HG02588 (cell line): ENCODE data around the gene ZBED1.
"Not testable (repeated sequence)": the region's sequence is repeated elsewhere in the genome, so short reads cannot be mapped to it uniquely, and the experiment has no call there.

Source experiments
- ATAC-seq: cut with Tn5 transposase; IDR thresholded peaks from one replicate; pipeline ENCODE4 v1.9.1; 2021; ENCODE audit warnings: mild to moderate bottlenecking, moderate library complexity; ENCODE audit not compliant: unreplicated experiment

The ZBED1 gene

DNA sequence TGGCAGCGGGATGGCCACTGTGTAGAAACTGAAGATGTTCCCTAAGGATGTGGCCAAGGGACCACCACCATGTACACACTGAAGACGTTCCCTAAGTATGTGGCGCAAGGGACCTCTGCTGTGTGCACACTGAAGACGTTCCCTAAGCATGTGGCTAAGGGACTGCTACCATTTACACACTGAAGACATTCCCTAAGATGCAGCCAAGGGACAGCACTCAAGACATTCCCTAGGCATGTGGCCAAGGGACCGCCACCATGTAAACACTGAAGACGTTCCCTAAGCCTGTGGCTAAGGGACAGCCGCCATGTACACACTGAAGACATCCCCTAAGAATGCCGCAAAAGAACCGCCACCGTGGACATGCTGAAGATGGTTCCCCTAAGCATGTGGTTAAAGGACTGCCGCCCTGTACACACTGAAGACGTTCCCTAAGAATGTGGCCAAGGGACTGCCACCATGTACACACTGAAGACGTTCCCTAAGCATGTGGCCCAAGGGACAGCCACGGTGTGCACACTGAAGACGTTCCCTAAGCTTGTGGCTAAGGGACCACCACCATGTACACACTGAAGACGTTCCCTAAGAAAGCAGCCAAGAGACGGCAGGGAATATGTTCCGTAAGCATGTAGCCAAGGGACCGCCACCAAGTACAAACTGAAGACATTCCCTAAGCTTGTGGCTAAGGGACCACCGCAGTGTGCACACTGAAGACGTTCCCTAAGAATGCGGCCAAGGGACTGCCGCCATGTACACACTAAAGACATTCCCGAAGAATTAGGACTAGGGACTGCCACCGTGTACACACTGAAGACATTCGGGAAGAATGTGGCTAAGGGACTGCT lies 43.3 kb downstream of the ZBED1 start:
- no peak for ATAC-seq

DNA sequence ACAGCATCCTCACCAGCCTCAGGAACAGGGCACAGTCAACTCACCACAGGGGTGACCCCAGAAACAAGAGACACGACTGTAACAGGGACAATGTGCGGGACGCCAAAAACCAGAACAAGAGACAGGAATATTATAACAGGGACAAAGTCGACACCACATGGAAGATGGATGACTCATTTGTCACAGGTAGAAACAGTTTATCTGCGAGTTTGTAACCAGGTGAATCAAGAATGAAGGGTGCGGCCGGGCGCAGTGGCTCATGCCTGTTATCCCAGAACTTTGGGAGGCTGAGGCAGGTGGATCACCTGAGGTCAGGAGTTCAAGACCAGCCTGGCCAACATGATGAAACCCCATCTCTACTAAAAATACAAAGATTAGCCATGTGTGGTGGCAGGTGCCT lies 44.7 kb downstream of the ZBED1 start:
- not testable (repeated sequence) for ATAC-seq

DNA sequence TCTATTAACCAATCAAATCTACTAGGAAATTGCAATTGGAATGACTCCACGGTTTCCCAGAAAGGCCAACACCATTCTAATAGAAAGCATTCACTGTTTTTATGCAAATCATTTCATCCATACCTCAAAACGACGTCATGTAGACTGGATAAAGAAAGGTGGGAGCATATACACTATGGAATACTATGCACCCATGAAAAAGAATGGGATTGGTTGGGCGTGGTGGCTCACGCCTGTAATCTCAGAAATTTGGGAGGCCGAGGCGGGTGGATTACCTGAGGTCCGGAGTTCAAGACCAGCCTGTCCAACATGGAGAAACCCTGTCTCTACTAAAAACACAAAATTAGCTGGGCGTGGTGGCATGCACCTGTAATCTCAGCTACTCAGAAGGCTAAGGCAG lies 46.2 kb downstream of the ZBED1 start:
- ATAC-seq: not testable (repeated sequence)

DNA sequence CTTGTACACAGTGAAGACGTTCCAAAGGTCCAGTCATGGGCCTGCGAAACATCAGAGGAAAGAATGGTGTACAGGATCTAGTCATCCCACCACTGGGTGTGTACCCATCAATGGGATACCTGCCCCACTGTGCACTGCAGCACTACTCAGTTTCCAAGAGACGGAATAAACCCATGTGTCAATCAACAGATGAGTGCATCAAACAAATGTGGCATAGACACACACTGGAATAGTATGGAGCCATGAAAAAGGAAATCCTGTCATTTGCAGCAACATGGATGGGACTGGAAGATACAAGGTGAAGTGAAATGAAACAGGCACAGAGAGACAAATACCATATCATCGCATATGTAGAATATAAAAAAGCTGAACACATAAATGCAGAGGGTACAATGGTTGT lies 48.0 kb downstream of the ZBED1 start:
- ATAC-seq: no peak

DNA sequence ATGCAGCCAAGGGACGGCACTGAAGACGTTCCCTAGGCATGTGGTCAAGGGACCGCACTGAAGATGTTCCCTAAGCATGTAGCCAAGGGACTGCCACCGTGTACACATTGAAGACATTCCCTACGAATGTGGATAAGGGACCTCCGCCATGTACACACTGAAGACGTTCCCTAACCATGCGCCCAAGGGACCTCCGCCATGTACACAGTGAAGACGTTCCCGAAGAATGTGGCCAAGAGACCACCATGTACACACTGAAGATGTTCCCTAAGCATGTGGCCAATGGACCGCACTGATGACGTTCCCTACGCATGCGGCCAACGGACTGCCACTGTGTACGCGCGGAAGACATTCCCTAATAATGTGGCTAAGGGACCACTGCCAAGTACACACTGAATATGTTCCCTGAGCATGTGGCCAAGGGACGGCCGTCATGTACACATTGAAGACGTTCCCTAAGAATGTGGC lies 48.4 kb downstream of the ZBED1 start:
- ATAC-seq: no peak

DNA sequence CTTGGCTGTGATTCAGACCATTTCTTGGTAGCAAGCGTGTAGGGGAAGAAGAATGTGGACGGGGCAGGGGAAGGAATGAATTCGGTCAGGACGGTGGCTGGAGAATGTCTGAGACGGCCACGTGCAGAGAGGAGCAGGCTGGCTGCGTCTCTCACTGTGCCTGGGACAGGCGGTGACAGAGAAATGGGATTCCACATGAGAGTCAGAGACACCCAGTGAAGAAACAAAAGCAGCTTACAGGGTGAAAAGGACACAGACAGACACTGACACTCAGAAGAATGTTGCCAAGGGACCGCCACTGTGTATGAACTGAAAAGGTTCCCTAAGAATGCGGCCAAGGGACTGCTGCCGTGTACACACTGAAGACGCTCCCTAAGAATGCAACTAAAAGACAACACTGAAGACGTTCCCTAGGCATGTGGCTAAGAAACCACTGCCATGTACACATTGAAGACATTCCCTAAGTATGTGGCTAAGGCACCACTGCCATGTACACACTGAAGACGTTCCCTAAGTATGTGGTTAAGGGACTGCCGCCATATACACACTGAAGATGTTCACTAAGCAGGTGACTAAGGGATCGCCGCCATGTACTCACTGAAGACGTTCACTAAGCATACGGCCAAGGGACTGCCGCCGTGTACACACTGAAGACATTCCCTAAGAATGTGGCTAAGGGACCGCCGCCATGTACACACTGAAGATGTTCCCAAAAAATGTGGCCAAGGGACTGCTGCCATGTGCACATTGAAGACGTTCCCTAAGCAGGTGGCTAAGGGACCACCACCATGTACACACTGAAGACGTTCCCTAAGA lies 49.1 kb downstream of the ZBED1 start:
- ATAC-seq: no peak

DNA sequence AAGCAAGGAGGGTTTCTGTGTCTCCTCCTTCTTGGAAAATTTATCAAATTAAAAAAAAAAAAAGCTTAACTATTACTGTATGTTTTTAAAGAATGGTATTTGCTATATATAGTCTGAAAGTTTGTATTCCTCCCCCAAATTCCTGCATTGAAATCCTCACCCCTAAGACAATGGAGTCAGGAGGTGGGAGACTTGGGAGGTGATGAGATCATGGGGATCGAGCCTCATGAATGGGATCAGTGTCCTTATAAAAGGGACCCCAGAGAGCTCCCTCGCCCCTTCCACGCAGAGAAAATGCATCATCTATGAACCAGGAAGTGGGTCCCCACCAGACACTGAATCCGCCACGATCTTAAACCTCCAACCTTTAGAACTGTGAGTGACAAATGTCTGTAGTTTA lies 50.1 kb downstream of the ZBED1 start:
- no peak for ATAC-seq

DNA sequence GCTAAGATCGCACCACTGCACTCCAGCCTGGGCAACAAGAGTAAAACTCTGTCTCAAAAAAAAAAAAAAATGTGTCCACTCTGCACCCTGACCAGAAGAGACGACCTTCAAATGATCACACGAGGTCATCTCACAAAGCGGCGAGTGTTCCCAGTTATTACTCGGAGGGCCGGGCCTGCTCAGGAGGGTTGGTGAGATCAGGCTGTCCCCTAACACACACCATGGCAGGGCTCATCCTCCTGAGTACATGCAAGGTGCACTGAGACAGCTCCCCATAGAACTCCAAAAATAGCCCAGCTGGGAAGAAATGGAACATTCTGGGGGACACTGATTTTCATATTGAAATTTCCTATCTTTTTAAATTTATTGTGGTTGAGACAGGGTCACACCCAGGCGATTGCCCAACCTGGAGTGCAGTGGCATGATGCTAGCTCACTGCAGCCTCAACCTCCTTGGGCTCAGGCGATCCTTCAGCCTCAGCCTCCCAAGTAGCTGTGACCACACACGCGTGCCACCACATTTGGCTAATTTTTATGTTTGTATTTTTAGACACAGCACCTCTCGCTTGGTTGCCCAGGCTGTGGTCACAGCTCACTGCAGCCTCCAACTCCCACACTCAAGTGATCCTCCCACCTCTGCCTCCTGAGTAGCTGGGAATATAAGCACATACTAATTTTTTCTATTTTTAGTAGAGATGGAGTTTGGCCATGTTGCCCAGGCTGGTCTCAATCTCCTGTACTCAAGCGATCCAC lies 51.5 kb downstream of the ZBED1 start:
- no peak for ATAC-seq

DNA sequence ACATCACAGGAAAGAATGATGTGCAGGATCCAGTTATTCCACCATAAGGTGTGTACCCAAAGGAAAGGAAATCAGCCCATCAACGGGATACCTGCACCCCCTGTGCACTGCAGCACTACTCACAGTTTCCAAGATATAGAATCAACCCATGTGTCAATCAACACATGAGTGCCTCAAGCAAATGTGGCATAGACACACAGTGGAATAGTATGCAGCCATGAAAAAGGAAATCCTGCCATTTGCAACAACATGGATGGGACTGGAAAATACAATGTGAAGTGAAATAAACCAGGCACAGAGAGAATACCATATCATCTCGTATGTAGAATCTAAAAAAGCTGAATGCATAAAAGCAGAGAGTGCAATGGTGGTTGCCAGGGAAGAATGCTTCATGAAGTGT lies 53.3 kb downstream of the ZBED1 start:
- ATAC-seq: no peak

DNA sequence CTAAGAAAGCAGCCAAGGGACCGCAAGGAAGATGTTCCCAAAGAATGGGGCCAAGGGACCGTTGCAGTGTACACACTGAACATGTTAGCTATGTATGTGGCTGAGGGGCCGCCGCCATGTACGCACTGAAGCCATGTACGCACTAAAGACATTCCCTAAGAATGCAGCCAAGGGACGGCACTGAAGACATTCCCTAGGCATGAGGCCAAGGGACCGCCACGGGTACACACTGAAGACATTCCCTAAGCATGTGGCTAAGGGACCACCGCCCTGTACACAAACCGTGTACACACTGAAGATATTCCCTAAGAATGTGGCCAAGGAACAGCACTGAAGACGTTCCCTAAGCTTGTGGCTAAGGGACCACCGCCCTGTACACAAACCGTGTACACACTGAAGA lies 54.0 kb downstream of the ZBED1 start:
- ATAC-seq: no peak

DNA sequence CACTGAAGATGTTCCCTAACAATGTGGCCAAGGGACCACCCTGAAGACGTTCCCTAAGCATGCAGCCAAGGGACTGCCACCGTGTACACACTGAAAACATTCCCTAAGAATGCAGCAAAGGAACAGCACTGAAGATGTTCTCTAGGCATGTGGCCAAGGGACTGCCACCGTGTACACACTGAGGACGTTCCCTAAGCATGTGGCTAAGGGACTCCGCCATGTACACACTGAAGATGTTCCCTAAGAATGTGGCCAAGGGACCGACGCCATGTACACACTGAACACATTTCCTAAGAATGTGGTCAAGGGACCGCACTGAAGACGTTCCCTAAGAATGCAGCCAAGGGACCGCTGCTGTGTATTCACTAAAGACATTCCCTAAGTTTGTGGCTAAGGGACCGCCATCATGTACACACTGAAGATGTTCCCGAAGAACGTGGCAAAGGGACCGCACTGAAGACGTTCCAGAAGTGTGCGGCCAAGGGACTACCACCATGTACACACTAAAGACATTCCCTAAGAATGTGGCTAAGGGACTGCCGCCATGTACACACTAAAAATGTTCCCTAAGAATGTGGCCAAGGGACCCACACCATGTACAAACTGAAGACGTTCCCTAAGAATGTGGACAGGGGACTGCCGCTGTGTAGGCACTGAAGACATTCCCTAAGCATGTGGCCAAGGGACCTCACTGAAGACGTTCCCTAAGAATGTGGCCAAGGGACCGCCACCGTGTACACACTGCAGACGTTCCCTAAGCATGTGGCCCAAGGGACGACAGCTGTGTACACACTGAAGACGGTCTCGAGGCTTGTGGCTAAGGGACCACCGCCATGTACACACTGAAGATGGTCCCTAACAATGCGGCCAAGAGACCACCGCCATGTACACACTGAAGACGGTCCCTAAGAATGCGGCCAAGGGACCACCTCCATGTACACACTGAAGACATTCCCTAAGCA lies 54.8 kb downstream of the ZBED1 start:
- ATAC-seq: no peak

DNA sequence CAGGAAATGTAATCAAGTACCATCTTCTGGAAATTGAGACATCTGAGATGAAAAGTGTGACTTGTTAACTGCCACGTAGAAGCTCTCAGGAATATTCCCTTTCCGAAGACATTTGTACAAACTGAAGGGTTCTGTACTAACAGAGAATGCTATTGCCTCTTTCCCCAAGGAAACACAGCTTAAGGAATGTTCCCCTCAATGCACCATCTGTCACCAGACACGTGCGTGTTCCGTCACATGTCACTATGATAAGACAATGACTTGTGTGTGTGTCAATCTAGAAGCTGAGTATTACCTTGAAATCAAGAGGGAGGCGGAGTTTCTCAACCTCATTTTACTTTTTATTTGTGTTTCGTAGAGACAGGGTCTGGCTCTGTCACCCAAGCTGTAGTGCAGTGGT lies 58.1 kb downstream of the ZBED1 start:
- ATAC-seq: no peak

DNA sequence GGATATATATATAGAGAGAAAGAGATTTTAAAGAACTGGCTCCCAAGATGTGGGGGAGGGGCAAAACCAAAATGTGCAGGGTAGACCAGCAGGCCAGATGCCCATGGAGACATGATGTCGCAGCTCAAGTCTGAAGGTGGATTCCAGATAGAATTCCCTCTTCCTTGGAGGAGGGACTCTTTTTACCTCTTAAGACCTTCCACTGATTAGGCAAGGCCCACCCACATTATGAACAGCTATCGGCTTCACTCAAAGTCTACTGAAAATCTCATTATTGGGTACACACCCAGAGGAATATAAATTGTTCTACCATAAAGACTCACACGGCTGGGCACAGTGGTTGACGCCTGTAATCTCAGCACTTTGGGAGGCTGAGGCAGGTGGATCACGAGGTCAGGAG lies 59.3 kb downstream of the ZBED1 start:
- no peak for ATAC-seq

DNA sequence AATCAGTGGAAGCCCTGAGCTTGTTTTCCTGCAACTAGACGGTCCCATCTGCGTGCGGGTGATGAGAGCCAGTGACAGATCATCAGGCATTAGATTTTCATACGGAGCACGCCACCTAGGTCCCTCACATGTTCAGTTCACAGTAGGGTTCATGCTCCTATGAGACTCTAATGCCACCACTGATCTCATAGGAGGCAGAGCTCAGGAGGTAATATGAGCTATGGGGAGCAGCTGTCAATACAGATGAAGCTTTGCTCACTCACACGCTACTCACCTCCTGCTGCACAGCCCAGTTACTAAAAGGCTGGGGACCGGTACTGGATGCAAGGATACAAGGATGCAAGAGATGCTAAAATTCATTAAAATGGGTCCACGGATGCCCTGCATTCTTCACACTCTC lies 61.2 kb downstream of the ZBED1 start:
- no peak for ATAC-seq
